ENCODE measurements around the gene RPS15.

The RPS15 gene

GRCh38 chr19:1489463-1490310 lies 51.5 kb downstream of the RPS15 start:
- DNase-seq, result no peak

All from activated CD4-positive, alpha-beta T cell treated with anti-CD3 and anti-CD28 coated beads, Interleukin-10, Interleukin-2, amounts not matched to agents 100 ng/mL and 50 ng/mL, durations not matched to agents 16 hours and 8 hours (primary cell).